CD4-positive, alpha-beta T cell treated with Interleukin-6 at 100 ng/mL for 8 hours (primary cell): ENCODE results near the gene DSN1.

ENCODE experiments used
- DNase-seq: peaks from one replicate; pipeline ENCODE4 v3.0.0-alpha.2; 2020; ENCODE audit warnings: mixed read lengths, low spot score

Gene DSN1

DNA sequence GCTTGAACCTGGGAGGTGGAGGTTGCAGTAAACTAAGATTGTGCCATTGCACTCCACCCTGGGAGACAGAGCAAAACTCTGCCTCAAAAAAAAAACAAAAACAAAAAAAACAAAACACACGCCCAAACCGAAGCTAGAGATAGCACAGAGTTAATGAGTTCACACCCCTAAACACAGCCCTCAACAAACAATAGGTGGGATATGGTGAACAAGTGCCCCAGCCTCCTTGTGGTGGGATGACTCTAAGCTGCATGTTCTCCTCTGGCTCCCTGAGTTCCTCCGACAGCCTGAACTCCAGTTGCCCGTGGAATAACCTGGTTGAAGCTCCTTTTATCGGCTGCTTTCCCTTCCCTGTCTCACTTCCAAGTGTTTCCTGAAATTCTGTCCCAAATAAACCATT is 22.1 kb upstream of the DSN1 start:
- no peak for DNase-seq

GRCh38 chr20:36794116-36794474 is 20.5 kb upstream of the DSN1 start:
- no peak for DNase-seq

GRCh38 chr20:36793294-36794115 is 19.9 kb upstream of the DSN1 start:
- DNase-seq: no peak

- DNase-seq: no peak
These were observed 18.9 kb upstream of the DSN1 start for GRCh38 chr20:36792422-36792821.

DNA sequence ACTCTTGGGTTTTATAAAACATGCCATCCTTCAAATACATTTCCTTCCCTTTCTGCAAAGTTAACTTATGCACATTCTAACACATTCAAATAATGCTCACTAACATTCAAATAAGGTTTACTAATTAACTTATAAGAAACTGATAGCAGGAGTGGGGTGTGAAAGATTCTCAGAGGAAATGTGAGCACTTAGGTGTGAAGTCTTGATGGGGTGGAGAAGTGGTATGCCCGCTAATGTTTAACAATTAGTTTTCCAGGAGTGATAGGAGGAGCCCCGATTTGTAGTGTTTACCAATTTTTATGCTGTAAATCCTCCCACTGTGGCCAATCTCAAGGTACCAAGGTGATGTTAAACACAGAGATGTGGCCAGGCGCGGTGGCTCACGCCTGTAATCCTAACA is 18.3 kb upstream of the DSN1 start:
- no peak for DNase-seq

DNA sequence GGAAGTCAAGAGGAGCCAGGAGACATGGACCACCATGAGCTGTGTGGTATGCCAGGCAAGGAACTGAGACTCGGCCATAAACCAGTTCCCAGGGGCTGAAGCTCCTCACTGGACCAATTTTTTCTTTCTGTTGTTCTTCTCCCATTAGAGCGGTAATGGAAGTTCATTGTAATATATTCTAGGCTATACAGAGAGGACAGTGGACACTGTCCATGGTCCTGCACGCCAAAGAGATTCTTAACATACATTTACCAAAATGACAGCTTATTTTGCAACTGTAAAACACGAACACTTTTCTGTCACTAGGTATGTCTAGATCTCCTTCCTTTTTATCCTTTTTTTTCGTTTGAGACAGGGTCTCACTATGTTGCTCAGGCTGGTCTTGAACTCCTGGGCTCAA is 13.1 kb upstream of the DSN1 start:
- DNase-seq: no peak

- DNase-seq: no peak
These were observed 12.7 kb upstream of the DSN1 start for GRCh38 chr20:36786246-36786645.

DNA sequence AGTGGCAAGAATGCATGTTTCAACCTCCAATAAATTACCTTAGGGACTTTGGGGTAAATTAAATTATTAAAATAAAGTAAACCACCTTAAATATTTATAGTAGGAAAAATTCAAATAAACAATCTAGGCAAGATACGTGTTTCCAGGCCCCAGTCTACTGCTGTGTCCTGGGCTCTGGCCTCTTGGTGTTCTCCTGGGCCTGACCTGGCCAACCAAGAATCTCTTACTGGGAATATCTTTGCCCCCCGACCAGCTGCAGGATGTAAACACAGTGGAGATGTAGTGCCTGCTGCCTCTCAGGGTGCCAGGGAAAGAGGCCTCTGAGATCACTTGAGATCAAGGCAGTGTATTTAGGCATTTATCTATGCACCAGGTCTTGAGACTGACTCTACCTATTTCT is 11.7 kb upstream of the DSN1 start:
- no peak for DNase-seq

GRCh38 chr20:36784900-36785299 is 11.3 kb upstream of the DSN1 start:
- no peak for DNase-seq

DNA sequence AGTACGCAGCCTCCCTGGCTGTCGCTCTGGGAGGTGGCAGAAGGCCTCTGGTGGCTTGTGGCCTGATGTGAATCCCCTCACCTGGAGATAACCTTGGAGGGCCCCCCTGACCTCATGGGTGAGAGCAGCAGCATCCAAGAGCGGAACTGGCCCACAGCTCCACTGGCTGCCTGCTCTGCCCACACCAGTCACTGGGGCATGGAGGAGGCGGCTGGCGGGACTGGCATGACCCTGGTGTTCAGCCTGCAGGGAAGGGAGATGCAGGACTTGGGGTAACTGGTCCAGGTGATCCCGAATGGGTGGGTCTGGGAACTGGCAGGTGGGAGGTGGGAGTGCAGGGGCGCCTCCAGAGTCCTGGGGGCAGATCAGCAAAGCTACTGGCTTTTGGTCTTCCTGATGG is 10.6 kb upstream of the DSN1 start:
- no peak for DNase-seq

DNA sequence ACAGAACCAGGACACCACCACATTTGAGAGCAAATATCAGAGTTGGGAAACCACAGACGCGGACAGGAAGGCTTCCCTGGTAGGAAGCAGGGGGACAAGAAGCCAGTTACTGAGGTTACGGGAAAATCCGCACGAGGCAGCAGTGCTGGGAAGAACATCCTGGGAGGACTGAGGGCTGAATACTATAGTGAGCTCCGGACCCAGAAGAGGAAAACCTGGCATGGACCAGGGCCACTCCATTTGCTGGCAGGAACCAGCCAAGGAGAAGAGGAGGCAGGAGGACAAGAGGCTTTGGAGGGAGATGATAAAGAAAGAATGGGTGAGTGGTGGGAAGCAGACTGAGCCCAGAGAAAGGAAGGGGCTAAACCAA is 6.1 kb upstream of the DSN1 start:
- no peak for DNase-seq

GRCh38 chr20:36778831-36779655 is 5.5 kb upstream of the DSN1 start:
- DNase-seq: no peak

- DNase-seq: no peak
These were observed 4.0 kb upstream of the DSN1 start for GRCh38 chr20:36777576-36777975.

GRCh38 chr20:36777167-36777566 is 3.6 kb upstream of the DSN1 start:
- DNase-seq: no peak

DNA sequence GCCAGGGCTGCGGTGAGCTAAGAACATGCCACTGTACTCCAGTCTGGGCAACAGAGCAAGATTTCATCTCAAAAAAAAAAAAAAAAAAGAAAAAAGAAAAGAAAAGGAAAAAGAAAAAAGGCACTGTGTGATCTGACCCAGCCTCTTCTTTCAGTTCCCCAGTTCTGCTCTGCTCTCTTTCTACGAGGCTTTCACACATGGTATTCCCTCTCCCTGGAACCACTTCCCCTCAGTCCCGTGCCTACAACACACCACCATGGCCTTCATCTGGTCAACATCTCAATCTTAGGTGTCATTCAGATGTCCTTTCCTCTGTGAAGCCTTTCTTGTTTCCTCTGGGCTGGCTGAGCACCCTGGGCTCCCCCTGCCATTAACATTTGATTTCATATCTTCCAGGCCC is 2.3 kb upstream of the DSN1 start:
- DNase-seq: no peak

DNA sequence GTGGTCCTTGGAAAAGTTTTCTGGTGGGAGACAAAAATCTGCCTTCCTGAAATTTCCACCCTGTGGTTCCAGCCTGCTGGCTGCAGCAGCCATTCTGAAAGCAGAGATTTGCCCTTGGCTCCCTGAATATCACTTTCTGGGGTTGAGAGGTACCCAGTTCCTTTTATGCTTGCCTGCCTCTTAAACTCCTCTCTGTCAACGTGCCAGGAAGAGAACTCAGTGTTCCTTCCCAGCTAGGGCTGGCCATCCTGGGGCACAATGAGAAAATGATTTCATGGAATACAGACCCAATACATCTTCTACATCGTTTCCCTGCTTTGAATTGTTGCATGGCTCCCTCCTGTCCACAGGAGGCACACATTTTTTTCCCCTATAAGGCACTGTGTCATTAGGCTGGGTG is 1.6 kb upstream of the DSN1 start:
- no peak for DNase-seq

- DNase-seq: no peak
These were observed 411 bp downstream of the DSN1 start for GRCh38 chr20:36773107-36773596.

- no peak for DNase-seq
These were observed 2.9 kb downstream of the DSN1 start for GRCh38 chr20:36770680-36771079.

- DNase-seq: no peak
These were observed 4.7 kb downstream of the DSN1 start for GRCh38 chr20:36768768-36769430.

DNA sequence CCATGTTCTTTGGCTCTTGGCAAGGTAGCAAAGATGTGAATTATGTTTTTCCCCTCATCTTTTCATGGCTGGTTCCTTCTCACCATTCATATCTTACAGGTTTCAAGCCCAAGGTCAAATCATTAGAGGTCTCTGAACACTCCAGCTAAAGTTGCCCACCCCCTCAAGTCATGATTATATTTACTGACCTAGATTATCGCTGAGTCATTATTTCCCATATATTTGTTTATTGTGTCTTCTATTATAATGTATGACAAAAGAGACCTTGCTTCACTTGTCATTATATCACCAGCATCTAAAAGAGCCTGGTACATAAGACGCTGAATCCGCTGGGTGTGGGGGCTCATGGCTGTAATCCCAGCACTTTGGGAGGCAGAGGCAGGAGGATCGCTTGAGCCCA is 12.4 kb downstream of the DSN1 start:
- DNase-seq: no peak

DNA sequence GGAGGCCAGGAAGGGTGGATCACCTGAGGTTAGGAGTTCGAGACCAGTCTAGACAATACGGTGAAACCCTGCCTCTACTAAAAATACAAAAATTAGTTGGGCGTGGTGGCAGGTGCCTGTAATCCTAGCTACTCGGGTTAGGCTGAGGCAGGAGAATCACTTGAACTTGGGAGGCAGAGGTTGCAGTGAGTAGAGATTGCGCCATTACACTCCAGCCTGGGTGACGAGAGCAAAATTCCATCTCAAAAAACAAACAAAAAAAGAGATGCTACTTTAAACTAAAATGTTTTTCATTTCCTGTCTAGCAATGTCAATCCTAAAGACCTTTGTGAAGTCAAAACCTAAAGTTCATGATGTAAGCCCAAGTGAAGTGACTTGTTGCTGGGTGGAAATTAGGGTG is 12.9 kb downstream of the DSN1 start:
- DNase-seq: no peak

DNA sequence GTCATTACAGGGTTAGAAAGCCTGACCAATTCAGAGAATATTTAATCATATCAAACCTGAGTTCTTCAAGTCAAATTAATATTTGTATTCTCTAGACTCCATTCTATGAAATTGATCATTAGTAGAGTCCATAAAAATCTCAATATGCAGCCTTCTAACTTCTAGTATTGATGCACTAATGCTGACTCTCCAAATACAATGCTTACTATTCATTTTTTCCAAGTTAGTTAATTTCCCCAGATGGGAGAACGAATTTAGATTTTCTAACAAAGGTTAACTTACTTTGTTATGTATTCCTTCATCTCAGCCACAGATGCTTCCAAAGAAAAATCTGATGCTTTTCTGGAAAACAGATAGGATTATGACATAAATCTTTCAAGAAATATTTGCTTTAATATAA is 15.3 kb downstream of the DSN1 start:
- DNase-seq: no peak

DNA sequence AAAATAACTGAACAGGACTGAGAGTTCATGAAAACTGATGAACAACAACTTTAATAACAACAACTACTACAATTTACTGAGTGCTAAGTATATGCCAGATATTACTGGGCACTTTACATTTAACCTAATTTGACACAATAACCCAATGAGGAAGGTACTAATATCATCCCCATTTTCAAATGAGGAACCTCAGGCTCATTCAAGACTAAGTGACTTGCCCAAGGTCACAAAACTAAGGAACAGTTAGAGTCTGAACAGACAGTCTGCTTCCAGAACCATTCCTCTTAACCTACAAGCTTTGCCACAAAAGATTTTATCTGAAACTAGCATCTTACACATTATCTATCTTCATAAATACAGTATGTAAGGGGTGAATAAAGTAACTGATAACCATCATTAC is 17.1 kb downstream of the DSN1 start:
- DNase-seq: no peak
